ENCODE measurements around the gene VWA1.
"Not testable (repeated sequence)": the region's sequence is repeated elsewhere in the genome, so short reads cannot be mapped to it uniquely, and the experiment has no call there.

Gene VWA1

GRCh38 chr1:1427106-1427819, 8.2 kb upstream of the VWA1 start:
- Histone ChIP-seq H3K9me3 (ENCODE audit: insufficient read depth, low read length) (no peaks in the 10 kb centered on the region), H3K4me1 (ENCODE audit: insufficient read depth, insufficient read length) (peaks cover 12% of the 10 kb centered on the region), H3K9ac (ENCODE audit: insufficient read length, low read depth) (peak overlapping the region; percentile 42), H3K36me3 (ENCODE audit: insufficient read depth, insufficient read length, low read length) (no peaks in the 10 kb centered on the region), H3K4me3 (ENCODE audit: insufficient read length, low read depth) (peak overlapping the region; percentile 21), H3K27me3 (ENCODE audit: insufficient read depth, insufficient read length) (no peaks in the 10 kb centered on the region)
- no peak for DNase-seq (ENCODE audit: low read depth, low spot score)
- TF ChIP-seq YY1 (IDR thresholded peaks at IDR 0.05; ENCODE audit: insufficient read depth, insufficient read length) (no peak), SUZ12 (IDR thresholded peaks at IDR 0.05; ENCODE audit: extremely low read depth, insufficient read depth, insufficient read length) (no peak), ZNF274 (IDR thresholded peaks at IDR 0.05; ENCODE audit: low read depth, low read length) (no peak)

GRCh38 chr1:1427820-1428148, 7.7 kb upstream of the VWA1 start:
- TF ChIP-seq YY1 (IDR thresholded peaks at IDR 0.05; ENCODE audit: insufficient read depth, insufficient read length) = no peak
- TF ChIP-seq SUZ12 (IDR thresholded peaks at IDR 0.05; ENCODE audit: extremely low read depth, insufficient read depth, insufficient read length) = no peak
- no peak for TF ChIP-seq ZNF274 (IDR thresholded peaks at IDR 0.05; ENCODE audit: low read depth, low read length)
- peaks cover 16% of the 10 kb centered on the region for H3K4me1 ChIP-seq (ENCODE audit: insufficient read depth, insufficient read length)
- H3K4me3 ChIP-seq (ENCODE audit: insufficient read length, low read depth) = no peak overlapping the region
- H3K9ac ChIP-seq (ENCODE audit: insufficient read length, low read depth) = peak overlapping the region; percentile 42
- no peaks in the 10 kb centered on the region for H3K9me3 ChIP-seq (ENCODE audit: insufficient read depth, low read length)
- H3K27me3 ChIP-seq (ENCODE audit: insufficient read depth, insufficient read length) = no peaks in the 10 kb centered on the region
- DNase-seq (ENCODE audit: low read depth, low spot score) = no peak
- no peaks in the 10 kb centered on the region for H3K36me3 ChIP-seq (ENCODE audit: insufficient read depth, insufficient read length, low read length)

GRCh38 chr1:1428174-1428573, 7.3 kb upstream of the VWA1 start:
- Histone ChIP-seq H3K4me1 (ENCODE audit: insufficient read depth, insufficient read length) (peaks cover 16% of the 10 kb centered on the region), H3K9me3 (ENCODE audit: insufficient read depth, low read length) (no peaks in the 10 kb centered on the region), H3K4me3 (ENCODE audit: insufficient read length, low read depth) (no peak overlapping the region), H3K27me3 (ENCODE audit: insufficient read depth, insufficient read length) (no peaks in the 10 kb centered on the region), H3K9ac (ENCODE audit: insufficient read length, low read depth) (no peak overlapping the region), H3K36me3 (ENCODE audit: insufficient read depth, insufficient read length, low read length) (no peaks in the 10 kb centered on the region)
- TF ChIP-seq YY1 (IDR thresholded peaks at IDR 0.05; ENCODE audit: insufficient read depth, insufficient read length) = no peak
- no peak for TF ChIP-seq SUZ12 (IDR thresholded peaks at IDR 0.05; ENCODE audit: extremely low read depth, insufficient read depth, insufficient read length)
- TF ChIP-seq ZNF274 (IDR thresholded peaks at IDR 0.05; ENCODE audit: low read depth, low read length) = no peak
- no peak for DNase-seq (ENCODE audit: low read depth, low spot score)

- not testable (repeated sequence) for H3K4me3 ChIP-seq (ENCODE audit: insufficient read length, low read depth); DNase-seq (ENCODE audit: low read depth, low spot score); H3K27me3 ChIP-seq (ENCODE audit: insufficient read depth, insufficient read length); H3K9ac ChIP-seq (ENCODE audit: insufficient read length, low read depth); H3K36me3 ChIP-seq (ENCODE audit: insufficient read depth, insufficient read length, low read length); H3K9me3 ChIP-seq (ENCODE audit: insufficient read depth, low read length)
- H3K4me1 ChIP-seq (ENCODE audit: insufficient read depth, insufficient read length) = peaks cover 22% of the 10 kb centered on the region
Measured at GRCh38 chr1:1428967-1429366, 6.5 kb upstream of the VWA1 start.

- H3K9me3 ChIP-seq (ENCODE audit: insufficient read depth, low read length) = no peaks in the 10 kb centered on the region
- TF ChIP-seq YY1 (IDR thresholded peaks at IDR 0.05; ENCODE audit: insufficient read depth, insufficient read length) (no peak), SUZ12 (IDR thresholded peaks at IDR 0.05; ENCODE audit: extremely low read depth, insufficient read depth, insufficient read length) (no peak), ZNF274 (IDR thresholded peaks at IDR 0.05; ENCODE audit: low read depth, low read length) (no peak)
- no peaks in the 10 kb centered on the region for H3K36me3 ChIP-seq (ENCODE audit: insufficient read depth, insufficient read length, low read length)
- peaks cover 22% of the 10 kb centered on the region for H3K4me1 ChIP-seq (ENCODE audit: insufficient read depth, insufficient read length)
- H3K9ac ChIP-seq (ENCODE audit: insufficient read length, low read depth) = peak overlapping the region; percentile 66
- H3K27me3 ChIP-seq (ENCODE audit: insufficient read depth, insufficient read length) = peaks cover 3% of the 10 kb centered on the region
- no peak overlapping the region for H3K4me3 ChIP-seq (ENCODE audit: insufficient read length, low read depth)
- no peak for DNase-seq (ENCODE audit: low read depth, low spot score)
Measured at GRCh38 chr1:1429671-1430073, 5.8 kb upstream of the VWA1 start.

GRCh38 chr1:1430114-1430982, 5.1 kb upstream of the VWA1 start:
- peaks cover 27% of the 10 kb centered on the region for H3K4me1 ChIP-seq (ENCODE audit: insufficient read depth, insufficient read length)
- TF ChIP-seq ZNF274 (IDR thresholded peaks at IDR 0.05; ENCODE audit: low read depth, low read length) (no peak), YY1 (IDR thresholded peaks at IDR 0.05; ENCODE audit: insufficient read depth, insufficient read length) (no peak), SUZ12 (IDR thresholded peaks at IDR 0.05; ENCODE audit: extremely low read depth, insufficient read depth, insufficient read length) (no peak)
- H3K9me3 ChIP-seq (ENCODE audit: insufficient read depth, low read length) = no peaks in the 10 kb centered on the region
- H3K4me3 ChIP-seq (ENCODE audit: insufficient read length, low read depth) = peak overlapping the region; percentile 24
- peaks cover 9% of the 10 kb centered on the region for H3K27me3 ChIP-seq (ENCODE audit: insufficient read depth, insufficient read length)
- no peaks in the 10 kb centered on the region for H3K36me3 ChIP-seq (ENCODE audit: insufficient read depth, insufficient read length, low read length)
- H3K9ac ChIP-seq (ENCODE audit: insufficient read length, low read depth) = peak overlapping the region; percentile 66
- DNase-seq (ENCODE audit: low read depth, low spot score) = no peak

- DNase-seq (ENCODE audit: low read depth, low spot score) = no peak
- no peaks in the 10 kb centered on the region for H3K36me3 ChIP-seq (ENCODE audit: insufficient read depth, insufficient read length, low read length)
- H3K9ac ChIP-seq (ENCODE audit: insufficient read length, low read depth) = peak overlapping the region; percentile 66
- TF ChIP-seq ZNF274 (IDR thresholded peaks at IDR 0.05; ENCODE audit: low read depth, low read length) = no peak
- no peak for TF ChIP-seq YY1 (IDR thresholded peaks at IDR 0.05; ENCODE audit: insufficient read depth, insufficient read length)
- TF ChIP-seq SUZ12 (IDR thresholded peaks at IDR 0.05; ENCODE audit: extremely low read depth, insufficient read depth, insufficient read length) = no peak
- H3K27me3 ChIP-seq (ENCODE audit: insufficient read depth, insufficient read length) = peaks cover 13% of the 10 kb centered on the region
- peaks cover 26% of the 10 kb centered on the region for H3K4me1 ChIP-seq (ENCODE audit: insufficient read depth, insufficient read length)
- H3K9me3 ChIP-seq (ENCODE audit: insufficient read depth, low read length) = no peaks in the 10 kb centered on the region
- no peak overlapping the region for H3K4me3 ChIP-seq (ENCODE audit: insufficient read length, low read depth)
Measured at GRCh38 chr1:1430992-1431844, 4.3 kb upstream of the VWA1 start.

Data from NT2/D1 (cell line).